GM18520 (cell line): ENCODE results near the gene GPR183.

Source experiments
- ATAC-seq: cut with Tn5 transposase; IDR thresholded peaks from one replicate; pipeline ENCODE4 v1.9.1; 2021; ENCODE audit not compliant: unreplicated experiment

The GPR183 gene

GRCh38 chr13:99296398-99296797, 10.8 kb downstream of the GPR183 start:
- ATAC-seq = no peak

- no peak for ATAC-seq
Measured at GRCh38 chr13:99295488-99296252, 11.5 kb downstream of the GPR183 start.

GRCh38 chr13:99294958-99295357, 12.2 kb downstream of the GPR183 start:
- no peak for ATAC-seq

- no peak for ATAC-seq
Measured at GRCh38 chr13:99294198-99294597, 13.0 kb downstream of the GPR183 start.

DNA sequence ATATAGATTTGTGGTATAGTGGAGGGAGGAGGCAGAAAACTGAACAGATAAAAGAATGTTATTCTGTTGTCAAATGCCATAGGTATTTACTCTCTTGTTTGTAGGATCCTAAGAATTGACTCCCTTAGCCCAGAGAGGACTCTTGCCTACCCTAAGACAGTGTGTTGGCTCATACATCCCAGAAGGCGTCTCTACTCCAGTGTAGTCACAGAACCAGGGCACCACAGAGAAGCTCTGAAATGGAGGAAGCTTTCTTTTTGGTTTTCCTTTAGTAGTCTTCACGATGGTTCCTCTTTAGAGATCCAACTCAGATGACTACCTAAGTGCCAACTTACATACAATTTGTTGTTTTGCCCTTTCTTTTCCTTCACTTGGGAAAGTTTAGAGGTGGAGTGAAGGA, 14.0 kb downstream of the GPR183 start:
- ATAC-seq = no peak

DNA sequence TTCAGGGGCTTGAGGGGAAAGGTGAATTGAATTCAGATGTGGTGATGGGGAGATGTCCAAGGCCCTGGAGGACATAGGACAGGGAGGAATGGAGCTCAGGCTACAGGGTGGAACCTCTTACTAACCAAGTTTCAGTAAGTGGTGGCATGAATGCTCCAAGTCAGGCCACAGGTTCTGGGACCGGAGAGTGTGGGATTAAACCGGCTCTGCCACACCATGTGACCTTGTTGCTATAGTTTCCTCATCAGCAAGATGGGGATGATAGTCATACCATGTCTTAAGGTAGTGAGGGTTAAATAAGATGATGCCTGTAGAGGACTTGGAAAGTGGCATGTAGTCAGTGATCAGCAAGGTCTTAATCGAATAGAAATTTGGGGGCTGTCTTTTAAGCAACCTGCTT, 16.3 kb downstream of the GPR183 start:
- ATAC-seq = no peak

DNA sequence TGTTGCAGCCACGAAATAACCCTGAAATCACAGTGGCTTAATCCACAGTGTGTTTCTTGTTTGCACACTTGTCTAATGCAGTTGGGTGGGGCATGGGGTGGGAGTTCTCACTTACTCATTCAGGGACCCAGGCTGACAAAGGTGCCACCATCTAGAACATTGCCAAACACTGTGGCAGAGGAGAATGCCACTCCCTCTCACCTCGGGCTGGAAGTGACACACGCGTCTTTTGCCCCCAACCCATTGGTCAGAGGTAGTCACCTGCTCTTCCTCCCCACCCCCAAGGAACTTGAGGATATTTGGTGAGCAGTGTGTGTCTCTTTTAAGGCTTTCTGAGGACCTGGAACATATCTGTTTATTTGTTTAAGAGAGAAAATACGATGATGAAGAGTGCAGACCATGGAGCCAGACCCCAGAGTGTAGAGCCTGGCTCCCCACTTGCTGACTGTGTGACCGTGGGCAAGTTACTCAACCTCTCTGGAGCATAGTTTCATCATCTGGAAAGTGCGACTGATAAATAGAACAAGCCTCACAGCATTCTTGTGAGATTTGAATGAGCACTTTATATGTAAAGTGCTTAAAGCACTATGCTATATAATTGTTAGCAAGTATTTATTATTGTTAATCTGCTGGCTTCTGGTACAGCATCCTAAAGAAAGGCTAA, 17.4 kb downstream of the GPR183 start:
- ATAC-seq = no peak

DNA sequence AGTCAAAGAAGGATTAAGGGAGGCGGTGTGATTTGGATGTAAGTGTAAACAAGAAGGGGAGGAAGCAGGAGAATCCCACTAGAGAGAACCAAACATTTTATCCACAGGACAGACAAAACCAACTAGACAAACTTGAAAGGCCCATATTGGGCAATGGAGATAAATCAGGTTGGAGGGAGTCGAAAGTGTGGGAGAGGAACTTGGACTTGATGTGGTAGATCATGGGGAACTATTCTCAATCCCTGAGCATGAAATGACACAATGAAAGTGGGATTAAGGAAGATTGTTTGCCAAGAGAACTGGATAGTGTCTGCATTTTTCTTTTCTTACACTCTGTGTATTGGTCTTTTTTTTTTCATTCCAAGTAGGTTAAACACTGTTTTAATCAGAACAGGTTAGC, 17.9 kb downstream of the GPR183 start:
- no peak for ATAC-seq

- ATAC-seq = peak; percentile 79
Measured at GRCh38 chr13:99288089-99288488, 19.1 kb downstream of the GPR183 start.

DNA sequence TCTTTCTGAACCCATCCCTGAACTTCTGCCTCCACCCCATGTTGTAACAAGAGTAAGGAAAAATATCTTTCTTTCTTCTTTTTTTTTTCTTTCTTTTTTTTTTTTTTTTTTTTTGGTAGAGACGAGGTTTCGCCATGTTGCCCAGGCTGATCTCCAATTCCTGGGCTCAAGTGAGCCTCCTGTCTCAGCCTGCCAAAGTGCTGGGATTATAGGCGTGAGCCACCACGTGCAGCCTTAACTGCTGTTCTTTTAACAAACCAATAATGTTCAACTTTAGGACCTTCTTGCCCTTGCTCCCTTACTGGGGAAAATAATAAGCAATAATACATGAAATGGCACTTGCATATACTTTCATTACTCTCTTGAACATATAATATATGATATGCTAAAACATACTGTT, 19.6 kb downstream of the GPR183 start:
- ATAC-seq = no peak

DNA sequence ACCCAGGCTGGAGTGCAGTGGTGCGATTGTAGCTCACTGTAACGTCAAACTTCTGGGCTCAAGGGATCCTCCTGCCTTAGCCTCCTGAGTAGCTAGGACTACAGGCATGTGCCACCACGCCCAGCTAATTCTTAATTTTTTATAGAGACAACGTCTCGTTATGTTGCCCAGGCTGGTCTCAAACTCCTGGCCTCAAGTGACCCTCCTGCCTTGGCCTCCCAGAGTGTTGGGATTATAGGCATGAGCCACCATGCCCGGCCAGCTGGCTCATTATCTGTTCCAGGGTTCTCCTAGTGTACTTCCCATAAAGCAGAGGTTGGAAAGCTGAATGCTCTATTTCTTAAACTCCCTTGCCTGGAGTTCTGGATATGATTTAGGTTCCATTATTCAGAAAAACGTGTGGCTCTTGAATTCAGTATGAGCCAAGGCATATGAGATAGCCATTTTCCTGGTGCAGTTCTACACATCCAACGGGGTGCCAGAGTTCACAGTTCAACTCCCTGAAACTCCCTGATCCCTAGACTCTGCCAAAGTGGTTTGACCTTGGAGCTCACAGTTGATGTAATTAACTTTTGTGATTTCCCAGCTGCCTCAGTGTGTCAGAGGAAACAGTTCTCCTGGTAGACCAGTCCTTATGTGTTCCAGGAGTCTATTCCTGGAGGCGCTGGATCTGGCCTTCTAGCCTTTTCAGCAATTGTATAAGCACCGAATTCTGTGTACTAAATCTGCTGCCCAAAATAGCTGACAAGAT, 21.6 kb downstream of the GPR183 start:
- no peak for ATAC-seq

GRCh38 chr13:99282264-99283231, 24.7 kb downstream of the GPR183 start:
- peak; percentile 55 for ATAC-seq

DNA sequence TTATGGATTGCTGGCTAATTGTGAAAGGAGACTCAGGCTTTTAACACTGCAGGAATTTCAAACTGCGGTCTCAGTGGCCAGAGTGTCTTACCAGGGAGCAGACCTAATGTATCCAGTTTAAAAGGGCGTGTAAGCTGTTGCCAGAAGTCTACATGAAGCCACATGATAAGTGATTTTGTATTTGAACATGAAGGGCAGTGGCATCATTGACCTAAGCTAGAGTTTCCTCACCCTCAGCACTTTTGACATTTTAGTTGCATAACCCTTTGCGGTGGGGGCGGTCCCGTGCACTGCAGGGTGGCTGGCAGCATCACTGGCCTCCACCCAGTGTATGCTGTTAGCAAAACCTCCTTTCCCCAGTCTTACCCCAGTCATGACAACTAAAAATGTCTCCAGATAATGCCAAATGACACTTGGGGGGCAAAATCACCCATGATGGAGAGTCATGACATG, 25.4 kb downstream of the GPR183 start:
- peak; percentile 54 for ATAC-seq

GRCh38 chr13:99280166-99280565, 27.0 kb downstream of the GPR183 start:
- no peak for ATAC-seq

DNA sequence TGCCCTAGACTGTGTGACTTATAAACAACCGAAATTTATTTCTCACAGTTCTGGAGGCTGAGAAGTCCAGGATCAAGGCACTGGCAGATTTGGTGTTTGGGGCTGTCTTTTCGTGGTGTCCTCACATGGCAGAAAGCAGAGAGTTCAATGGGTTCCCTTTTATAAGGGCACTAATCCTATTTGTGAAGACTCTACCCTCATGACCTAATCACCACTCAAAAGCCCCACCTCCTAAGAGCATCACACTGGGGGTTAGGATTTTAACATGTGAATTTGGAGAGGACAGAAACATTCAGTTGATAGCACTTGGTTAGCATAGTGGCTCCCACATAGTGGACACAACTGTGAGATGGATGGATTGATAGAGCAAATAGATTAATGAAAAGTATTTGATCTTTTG, 27.6 kb downstream of the GPR183 start:
- ATAC-seq = no peak

DNA sequence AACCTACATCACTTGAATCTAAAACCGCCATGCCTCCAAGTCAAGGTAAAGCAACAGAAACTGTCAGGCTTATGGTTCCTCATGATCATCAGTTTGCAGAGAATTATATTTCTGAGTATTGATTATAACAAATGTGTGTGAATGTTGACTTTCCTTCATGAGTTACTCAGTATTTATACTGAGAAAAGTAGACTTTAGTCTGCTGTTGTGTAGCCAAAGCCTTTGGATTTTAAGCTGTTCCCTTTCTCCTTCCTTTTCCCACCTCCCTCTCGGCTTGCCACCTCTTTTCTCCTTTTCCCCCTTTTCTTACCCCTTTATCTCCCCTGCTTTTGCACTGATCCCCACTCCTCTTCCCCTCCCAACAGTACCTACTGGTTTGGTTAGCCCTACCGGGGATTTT, 28.4 kb downstream of the GPR183 start:
- ATAC-seq = no peak

DNA sequence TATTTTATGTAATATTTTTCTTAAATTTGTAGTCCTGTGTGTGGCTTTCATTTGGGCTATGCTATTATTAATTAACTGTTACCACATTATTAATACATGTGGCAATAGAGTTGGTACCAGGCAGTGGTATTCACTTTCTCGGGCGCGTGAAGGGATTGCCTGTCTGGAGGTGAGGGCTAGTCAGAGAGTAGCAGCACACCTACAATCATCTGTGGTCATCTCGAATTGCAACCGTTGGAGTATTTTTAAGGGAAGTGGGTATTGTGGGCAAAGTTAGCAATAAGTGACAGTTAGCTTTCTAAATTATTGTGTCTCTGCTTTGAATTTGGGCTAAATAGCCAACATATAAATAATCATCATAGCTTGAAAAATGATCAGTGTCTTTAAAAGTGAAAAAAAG, 29.0 kb downstream of the GPR183 start:
- no peak for ATAC-seq

DNA sequence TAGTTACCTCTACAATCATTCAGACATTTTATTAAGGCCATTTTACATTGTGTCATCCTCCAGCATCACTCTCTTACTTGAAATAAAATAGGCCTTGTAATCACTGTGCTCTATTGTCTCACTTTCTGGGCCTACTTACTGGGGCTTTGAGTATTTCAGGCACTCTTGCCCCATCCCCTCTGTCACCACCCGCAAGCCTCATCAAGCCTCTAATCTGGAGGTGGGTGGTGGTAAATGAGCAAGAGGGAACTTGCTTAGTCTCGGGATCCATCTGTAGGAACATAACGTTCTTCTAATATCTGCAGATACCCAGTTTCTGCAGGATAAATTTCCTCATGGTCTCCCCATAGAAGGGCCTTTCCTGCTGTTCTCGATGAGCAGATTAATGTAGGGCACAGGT, 29.6 kb downstream of the GPR183 start:
- no peak for ATAC-seq

GRCh38 chr13:99276706-99277105, 30.5 kb downstream of the GPR183 start:
- ATAC-seq = no peak

DNA sequence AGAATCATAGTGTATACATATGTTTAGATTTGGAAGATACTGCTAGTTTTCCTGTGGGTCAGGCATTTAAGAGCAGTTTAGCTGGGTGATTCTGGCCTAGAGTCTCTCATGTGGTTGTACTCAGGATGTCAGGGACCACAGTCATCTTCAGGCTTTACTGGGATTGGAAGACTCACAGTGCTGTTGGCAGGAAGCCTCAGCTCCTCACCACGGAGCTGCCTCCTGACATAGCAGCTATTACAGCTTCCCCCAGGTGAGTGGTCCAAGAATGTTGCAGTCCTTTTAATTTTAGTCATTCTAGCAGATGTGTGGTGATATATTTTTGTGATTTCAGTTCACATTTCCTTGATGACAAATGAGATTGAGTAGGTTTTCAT, 32.1 kb downstream of the GPR183 start:
- no peak for ATAC-seq

DNA sequence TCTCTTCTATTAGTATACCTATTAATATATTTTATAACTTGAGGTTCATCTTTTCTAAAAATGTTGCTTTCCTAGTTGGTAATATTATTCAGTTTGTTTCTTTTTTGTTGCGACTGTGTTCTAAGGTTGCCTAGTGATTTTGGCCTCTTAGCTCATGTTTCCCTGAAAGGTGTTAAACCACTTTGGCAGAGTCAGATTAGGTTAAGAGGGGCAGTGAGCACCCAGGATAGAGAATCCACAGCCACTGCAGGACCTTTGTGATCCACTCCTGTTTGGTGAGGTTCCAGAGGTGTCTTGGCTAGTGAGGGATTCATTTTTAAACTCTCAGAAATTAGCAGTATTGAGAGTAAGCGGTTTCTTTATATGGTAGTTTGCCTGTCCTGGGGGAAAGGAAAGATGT, 34.1 kb downstream of the GPR183 start:
- no peak for ATAC-seq
